H1 (cell line): ENCODE results near the gene SLC52A3. TPM values are rescaled to one million over a fixed set of nuclear protein-coding genes. Genes with fewer than 3 reads are reported as not detected.

ENCODE experiments used
- ATF2 ChIP-seq: IDR thresholded peaks from 2 replicates; pipeline ENCODE4 v1.6.1; 2012; ENCODE audit warnings: low read length, inconsistent platforms
- CBX8 ChIP-seq: fragments of 300-800, 300-1000 bp; sonication (generic); IDR thresholded peaks from 2 replicates; pipeline ENCODE4 v1.7.1; 2016; ENCODE audit warnings: low read depth, low read length, borderline replicate concordance
- CHD7 ChIP-seq: fragments of 300-600 bp; sonication (generic); IDR thresholded peaks from 2 replicates; pipeline ENCODE4 v1.7.1; 2012; ENCODE audit warnings: low read length, moderate library complexity, mild to moderate bottlenecking, inconsistent platforms; ENCODE audit not compliant: insufficient replicate concordance
- JUN ChIP-seq: IDR thresholded peaks from 2 replicates; pipeline ENCODE4 v1.6.1; 2011; ENCODE audit warnings: low read depth, mild to moderate bottlenecking, improper control_type of control experiment, low read length
- SRF ChIP-seq: IDR thresholded peaks from 2 replicates; pipeline ENCODE4 v1.6.1; 2011; ENCODE audit warnings: mild to moderate bottlenecking, low read depth, low read length, moderate library complexity
- polyA plus RNA-seq, 7 experiments: library from polyadenylated mRNA; depleted of rRNA in 3 of 7; stranded (reverse) in 5 of 7; unstranded in 2 of 7; fragments of >200 nt in 5 of 7; fragments of 200-250 nt in 2 of 7; gene quantifications; 1 replicate in 5 of 7; 2 replicates in 1 of 7; 4 replicates in 1 of 7; pipeline versions ENCODE4 v1.2.1 to v1.2.3, GENCODE V29; 2011 to 2013; ENCODE audit warnings: missing spikeins in 2 of 7, mixed read lengths in 2 of 7
- total RNA-seq: library from RNA; stranded (reverse); fragmentation: NEBNext Ultra II Directional; extraction: Animal tissue kit (Norgen Biotek cat#: 25700); gene quantifications from 2 replicates; pipeline ENCODE4 v1.2.1, GENCODE V29; 2021

The SLC52A3 gene
- total and polyA plus RNA-seq, 2 of the 8 experiments (the other 6 are each of a cell fraction or from before 2014, with no cell fraction given): 2.3 to 4.2 TPM

- no peak for TF ChIP-seq CHD7
- TF ChIP-seq JUN: no peak
- TF ChIP-seq SRF: no peak
- no peak for TF ChIP-seq CBX8
- no peak for TF ChIP-seq ATF2
Observed at GRCh38 chr20:752291-752690, 16.0 kb downstream of the SLC52A3 start (continued).
